GM10266 (cell line): ENCODE measurements around the gene MARCHF9.

Experiments
- DNase-seq: peaks from one replicate; pipeline ENCODE4 v3.0.0; 2012; ENCODE audit errors: extremely low spot score
- CTCF ChIP-seq: IDR thresholded peaks from 2 replicates; pipeline ENCODE4 v1.5.1; 2012; ENCODE audit warnings: mild to moderate bottlenecking, low read depth; ENCODE audit not compliant: control insufficient read depth, insufficient read depth; ENCODE audit errors: missing control alignments

The MARCHF9 gene

GRCh38 chr12:57782243-57782607 lies 27.3 kb downstream of the MARCHF9 start:
- no peak for DNase-seq
- no peak for TF ChIP-seq CTCF

GRCh38 chr12:57782608-57783465 lies 27.9 kb downstream of the MARCHF9 start, which contains the start of gene TSFM:
TSFM (plus strand) TSS chr12:57782787; CDS start chr12:57782802, 15 bp downstream.
- TF ChIP-seq CTCF: peak; percentile 97

GRCh38 chr12:57783466-57783801 lies 28.5 kb downstream of the MARCHF9 start:
- DNase-seq: no peak
- no peak for TF ChIP-seq CTCF

More at GRCh38 chr12:57782608-57783465, 27.9 kb downstream of the MARCHF9 start, which contains the start of gene TSFM:
- DNase-seq: peak; percentile 82

GRCh38 chr12:57783861-57784260 lies 29.0 kb downstream of the MARCHF9 start:
- no peak for DNase-seq
- TF ChIP-seq CTCF: no peak

- no peak for DNase-seq
- TF ChIP-seq CTCF: no peak
Measured at GRCh38 chr12:57793920-57794319, 39.0 kb downstream of the MARCHF9 start.

- DNase-seq: no peak
- no peak for TF ChIP-seq CTCF
Measured at GRCh38 chr12:57795354-57795753, 40.5 kb downstream of the MARCHF9 start.

GRCh38 chr12:57796996-57797395 lies 42.1 kb downstream of the MARCHF9 start:
- no peak for TF ChIP-seq CTCF
- no peak for DNase-seq
